ENCODE data around the gene KCNC1.

KCNC1 gene

DNA sequence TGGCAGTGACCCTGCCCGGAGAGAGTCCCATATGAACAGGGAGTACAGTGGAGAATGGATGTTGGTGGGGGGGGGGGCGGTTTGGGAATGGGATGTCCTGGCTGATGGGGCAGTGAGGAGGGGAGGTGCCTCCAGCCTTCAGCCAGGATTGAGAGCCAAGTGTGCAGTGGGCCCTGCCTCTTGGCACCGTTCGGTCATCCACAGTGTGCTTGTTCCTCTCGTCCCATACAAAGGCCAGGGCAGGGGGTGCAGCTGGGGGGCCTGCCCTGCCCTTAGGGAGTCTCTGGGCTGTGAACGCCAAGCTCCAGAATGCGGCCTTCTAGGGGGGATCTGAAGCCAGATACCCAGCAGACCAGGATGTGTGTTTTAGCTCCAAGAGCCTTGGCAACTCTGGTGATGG is 34.0 kb downstream of the KCNC1 start:
- no peak for DNase-seq (ENCODE audit: low read depth)
- TF ChIP-seq, protein P1, sequence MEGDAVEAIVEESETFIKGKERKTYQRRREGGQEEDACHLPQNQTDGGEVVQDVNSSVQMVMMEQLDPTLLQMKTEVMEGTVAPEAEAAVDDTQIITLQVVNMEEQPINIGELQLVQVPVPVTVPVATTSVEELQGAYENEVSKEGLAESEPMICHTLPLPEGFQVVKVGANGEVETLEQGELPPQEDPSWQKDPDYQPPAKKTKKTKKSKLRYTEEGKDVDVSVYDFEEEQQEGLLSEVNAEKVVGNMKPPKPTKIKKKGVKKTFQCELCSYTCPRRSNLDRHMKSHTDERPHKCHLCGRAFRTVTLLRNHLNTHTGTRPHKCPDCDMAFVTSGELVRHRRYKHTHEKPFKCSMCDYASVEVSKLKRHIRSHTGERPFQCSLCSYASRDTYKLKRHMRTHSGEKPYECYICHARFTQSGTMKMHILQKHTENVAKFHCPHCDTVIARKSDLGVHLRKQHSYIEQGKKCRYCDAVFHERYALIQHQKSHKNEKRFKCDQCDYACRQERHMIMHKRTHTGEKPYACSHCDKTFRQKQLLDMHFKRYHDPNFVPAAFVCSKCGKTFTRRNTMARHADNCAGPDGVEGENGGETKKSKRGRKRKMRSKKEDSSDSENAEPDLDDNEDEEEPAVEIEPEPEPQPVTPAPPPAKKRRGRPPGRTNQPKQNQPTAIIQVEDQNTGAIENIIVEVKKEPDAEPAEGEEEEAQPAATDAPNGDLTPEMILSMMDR (IDR thresholded peaks at IDR 0.05; ENCODE audit: low read length, missing control alignments) = no peak
- no peak overlapping the region for H3K4me3 ChIP-seq (replicated peaks; ENCODE audit: low read depth, low read length)

DNA sequence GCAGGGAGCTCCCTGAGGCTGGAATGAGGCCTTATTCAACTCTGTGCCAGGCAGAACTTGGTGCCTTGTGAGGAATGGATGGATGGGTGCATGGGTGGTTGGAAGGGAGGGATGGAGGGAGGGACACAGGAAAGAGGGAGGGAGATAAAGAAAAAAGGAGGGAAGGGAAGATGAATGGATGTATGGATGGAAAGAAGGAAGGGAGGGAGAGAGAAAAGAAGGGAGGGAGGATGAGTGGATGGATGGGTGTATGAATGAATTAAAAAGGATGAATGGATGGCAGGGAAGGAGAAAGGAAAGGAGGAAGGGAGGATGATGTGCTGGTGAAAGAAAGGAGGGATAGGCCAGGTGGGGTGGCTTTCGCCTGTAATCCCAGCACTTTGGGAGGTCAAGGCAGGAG is 34.6 kb downstream of the KCNC1 start:
- TF ChIP-seq, protein P1 (IDR thresholded peaks at IDR 0.05; ENCODE audit: low read length, missing control alignments) = no peak
- no peak overlapping the region for H3K4me3 ChIP-seq (replicated peaks; ENCODE audit: low read depth, low read length)
- no peak for DNase-seq (ENCODE audit: low read depth)

DNA sequence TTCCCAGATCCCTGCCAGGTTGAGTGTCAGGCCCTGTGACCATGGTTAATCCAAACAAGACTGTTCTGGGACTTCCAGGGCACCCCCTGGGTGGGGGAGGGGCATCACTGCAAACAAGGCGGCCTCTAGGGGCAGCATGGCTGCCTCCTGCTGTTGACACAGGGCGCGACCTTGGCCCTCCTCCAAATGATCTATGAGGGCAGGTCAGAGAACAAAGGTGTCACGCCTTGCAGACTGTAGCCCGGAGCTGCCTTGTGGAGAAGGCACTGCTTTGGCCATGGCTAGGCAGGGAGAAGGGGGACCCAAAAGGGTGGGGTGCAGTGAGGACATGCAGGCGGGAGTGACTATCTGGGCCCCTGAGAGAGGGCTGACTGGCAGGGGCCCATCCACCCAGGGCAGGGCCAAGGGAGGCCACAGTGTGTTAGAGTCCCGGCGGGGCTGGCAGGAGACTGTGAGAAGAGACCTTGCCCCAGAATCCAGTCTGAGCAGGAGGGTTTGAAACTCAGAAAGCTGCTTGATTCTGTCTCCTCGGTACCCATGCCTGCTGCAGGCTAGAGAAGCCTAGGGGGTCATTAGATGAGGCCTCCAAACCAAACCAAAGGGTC is 35.6 kb downstream of the KCNC1 start:
- TF ChIP-seq, protein P1 (IDR thresholded peaks at IDR 0.05; ENCODE audit: low read length, missing control alignments) = peak; percentile 1
- no peak for DNase-seq (ENCODE audit: low read depth)
- H3K4me3 ChIP-seq (replicated peaks; ENCODE audit: low read depth, low read length) = no peak overlapping the region

DNA sequence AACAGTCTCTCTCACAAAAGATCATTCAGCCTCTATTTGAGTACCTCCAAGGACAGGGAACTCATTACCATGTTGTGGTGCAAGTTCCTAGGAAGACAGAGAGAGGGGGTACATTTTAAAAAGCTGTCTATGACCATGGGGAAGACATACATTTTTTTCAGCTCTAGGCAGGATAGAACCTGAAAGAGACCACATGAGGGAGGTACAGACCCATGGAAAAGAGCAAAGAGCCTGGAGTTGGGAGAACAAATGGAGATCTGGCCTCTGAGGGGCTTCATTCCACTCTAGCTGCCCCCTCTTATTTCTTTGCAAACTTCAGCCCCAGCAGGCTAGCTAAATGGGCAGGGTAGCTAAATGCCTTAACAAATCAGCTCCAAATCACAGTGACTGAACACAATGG is 36.3 kb downstream of the KCNC1 start:
- DNase-seq (ENCODE audit: low read depth) = peak; percentile 16
- H3K4me3 ChIP-seq (replicated peaks; ENCODE audit: low read depth, low read length) = no peak overlapping the region
- TF ChIP-seq, protein P1 (IDR thresholded peaks at IDR 0.05; ENCODE audit: low read length, missing control alignments) = peak; percentile 22

DNA sequence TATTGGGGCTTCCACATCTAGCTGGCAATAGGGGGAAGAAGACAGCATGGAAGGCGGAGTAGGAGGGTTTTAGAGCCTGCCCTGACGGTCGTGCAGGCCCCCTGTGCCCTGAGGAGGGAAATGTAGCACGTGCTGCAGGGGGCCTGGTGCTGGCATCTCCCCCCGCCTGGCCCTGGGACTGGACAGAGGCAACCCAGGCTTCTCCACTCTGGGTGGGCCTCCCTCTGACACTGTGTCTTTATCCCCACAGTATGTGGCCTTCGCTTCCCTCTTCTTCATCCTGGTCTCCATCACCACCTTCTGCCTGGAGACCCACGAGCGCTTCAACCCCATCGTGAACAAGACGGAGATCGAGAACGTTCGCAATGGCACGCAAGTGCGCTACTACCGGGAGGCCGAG is 36.8 kb downstream of the KCNC1 start:
- DNase-seq (ENCODE audit: low read depth) = no peak
- H3K4me3 ChIP-seq (replicated peaks; ENCODE audit: low read depth, low read length) = no peak overlapping the region
- TF ChIP-seq, protein P1 (IDR thresholded peaks at IDR 0.05; ENCODE audit: low read length, missing control alignments) = no peak

DNA sequence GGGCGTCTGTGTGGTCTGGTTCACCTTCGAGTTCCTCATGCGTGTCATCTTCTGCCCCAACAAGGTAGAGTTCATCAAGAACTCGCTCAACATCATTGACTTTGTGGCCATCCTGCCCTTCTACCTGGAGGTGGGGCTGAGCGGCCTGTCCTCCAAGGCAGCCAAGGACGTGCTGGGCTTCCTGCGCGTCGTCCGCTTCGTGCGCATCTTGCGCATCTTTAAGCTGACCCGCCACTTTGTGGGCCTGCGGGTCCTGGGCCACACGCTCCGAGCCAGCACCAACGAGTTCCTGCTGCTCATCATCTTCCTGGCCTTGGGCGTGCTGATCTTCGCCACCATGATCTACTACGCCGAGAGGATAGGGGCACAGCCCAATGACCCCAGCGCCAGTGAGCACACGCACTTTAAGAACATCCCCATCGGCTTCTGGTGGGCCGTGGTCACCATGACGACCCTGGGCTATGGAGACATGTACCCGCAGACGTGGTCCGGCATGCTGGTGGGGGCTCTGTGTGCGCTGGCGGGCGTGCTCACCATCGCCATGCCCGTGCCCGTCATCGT is 37.3 kb downstream of the KCNC1 start:
- TF ChIP-seq, protein P1 (IDR thresholded peaks at IDR 0.05; ENCODE audit: low read length, missing control alignments) = no peak
- no peak for DNase-seq (ENCODE audit: low read depth)
- no peak overlapping the region for H3K4me3 ChIP-seq (replicated peaks; ENCODE audit: low read depth, low read length)
